ENCODE data around the gene TNFSF9.

GRCh38 chr19:6556480-6557195 is 25.8 kb downstream of the TNFSF9 start:
- TF ChIP-seq EZH2 (IDR thresholded peaks at IDR 0.05; ENCODE audit: borderline replicate concordance, insufficient read depth, low read depth, low read length, poor library complexity, severe bottlenecking) (no peak), CTCF (IDR thresholded peaks at IDR 0.05) (no peak)
